ENCODE measurements around the gene FZD7. TPM values are rescaled to one million over a fixed set of nuclear protein-coding genes. Genes with fewer than 3 reads are reported as not detected.

FZD7 gene
- total and polyA plus RNA-seq, 2 donors (not counting 1 experiment from before 2014, with no cell fraction given): 0.67 to 2.1 TPM

DNA sequence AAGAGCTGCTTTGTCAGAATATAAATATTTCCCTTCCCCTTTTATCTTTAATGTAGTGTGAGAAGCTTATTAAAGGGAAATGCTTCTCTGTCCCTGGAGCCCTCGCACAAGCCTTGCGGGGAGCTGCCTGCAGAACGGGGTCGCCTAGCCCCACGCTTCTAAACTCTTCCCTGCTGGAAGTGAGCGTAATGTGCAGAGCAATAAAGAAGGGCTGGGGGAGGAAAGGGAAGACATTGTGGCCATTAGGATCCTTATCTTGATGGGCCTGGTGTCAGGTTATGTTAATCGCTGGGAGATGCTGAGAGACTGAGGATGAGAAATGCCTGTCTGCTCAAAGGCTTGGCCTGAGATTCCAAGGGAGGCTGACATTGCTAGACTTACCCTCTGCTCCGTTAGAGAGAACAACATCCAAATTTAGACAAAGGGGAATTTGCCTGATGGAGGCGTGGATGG lies 18.9 kb upstream of the FZD7 start:
- no peaks in the 10 kb centered on the region for H4K20me1 ChIP-seq (ENCODE audit: control insufficient read depth, insufficient read depth, low read length, poor library complexity, severe bottlenecking)
- H3K4me2 ChIP-seq (replicated peaks; ENCODE audit: low read depth, low read length, poor library complexity, severe bottlenecking): no peak overlapping the region
- CTCF ChIA-PET: no interaction called here
- no peak for DNase-seq
- H2AFZ ChIP-seq (ENCODE audit: insufficient read depth, low read depth, low read length, poor library complexity, severe bottlenecking): no peak overlapping the region
- 87% methylated on average over 7 of the region's 9 CpGs for WGBS (ENCODE audit: insufficient coverage)
- ATAC-seq (ENCODE audit: low read depth): no peak
- no peaks in the 10 kb centered on the region for H3K4me1 ChIP-seq (ENCODE audit: control insufficient read depth in 2 of 2, insufficient read depth in 2 of 2, low read length in 2 of 2)
- no peaks in the 10 kb centered on the region for H3K9me3 Mint-ChIP-seq (ENCODE audit: insufficient read depth)
- POLR2A ChIA-PET: no interaction called here
- no peaks in the 10 kb centered on the region for H3K9me3 ChIP-seq (ENCODE audit: control extremely low read depth in 1 of 3, control insufficient read depth in 2 of 3, insufficient read depth in 1 of 3, low read length in 2 of 3)
- no peak for TF ChIP-seq EZH2 (IDR thresholded peaks at IDR 0.05; ENCODE audit: borderline replicate concordance, insufficient read depth, low read depth, low read length, poor library complexity, severe bottlenecking)
- TF ChIP-seq, protein P1, sequence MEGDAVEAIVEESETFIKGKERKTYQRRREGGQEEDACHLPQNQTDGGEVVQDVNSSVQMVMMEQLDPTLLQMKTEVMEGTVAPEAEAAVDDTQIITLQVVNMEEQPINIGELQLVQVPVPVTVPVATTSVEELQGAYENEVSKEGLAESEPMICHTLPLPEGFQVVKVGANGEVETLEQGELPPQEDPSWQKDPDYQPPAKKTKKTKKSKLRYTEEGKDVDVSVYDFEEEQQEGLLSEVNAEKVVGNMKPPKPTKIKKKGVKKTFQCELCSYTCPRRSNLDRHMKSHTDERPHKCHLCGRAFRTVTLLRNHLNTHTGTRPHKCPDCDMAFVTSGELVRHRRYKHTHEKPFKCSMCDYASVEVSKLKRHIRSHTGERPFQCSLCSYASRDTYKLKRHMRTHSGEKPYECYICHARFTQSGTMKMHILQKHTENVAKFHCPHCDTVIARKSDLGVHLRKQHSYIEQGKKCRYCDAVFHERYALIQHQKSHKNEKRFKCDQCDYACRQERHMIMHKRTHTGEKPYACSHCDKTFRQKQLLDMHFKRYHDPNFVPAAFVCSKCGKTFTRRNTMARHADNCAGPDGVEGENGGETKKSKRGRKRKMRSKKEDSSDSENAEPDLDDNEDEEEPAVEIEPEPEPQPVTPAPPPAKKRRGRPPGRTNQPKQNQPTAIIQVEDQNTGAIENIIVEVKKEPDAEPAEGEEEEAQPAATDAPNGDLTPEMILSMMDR (IDR thresholded peaks at IDR 0.05): no peak
- intact Hi-C loops (cut with micrococcal nuclease): no loop called here
- no peak overlapping the region for H3K27ac ChIP-seq (ENCODE audit: low read length in 2 of 2)
- no peaks in the 10 kb centered on the region for H3K36me3 ChIP-seq (replicated peaks in 1 of 2; ENCODE audit: control extremely low read depth in 1 of 2, control insufficient read depth in 1 of 2, extremely low read depth in 1 of 2, insufficient read depth in 2 of 2, low read length in 1 of 2)
- H3K4me3 Mint-ChIP-seq: no peak overlapping the region
- H3K27me3 Mint-ChIP-seq: peaks cover 39% of the 10 kb centered on the region
- peaks cover 0 to 8% (median 2%) of the 10 kb centered on the region in 4 experiments for H3K27me3 ChIP-seq (replicated peaks in 1 of 4; ENCODE audit: control extremely low read depth in 1 of 4, control insufficient read depth in 3 of 4, insufficient read depth in 4 of 4, low read length in 3 of 4)
- H3K79me2 ChIP-seq (ENCODE audit: control insufficient read depth, insufficient read depth, low read length): no peaks in the 10 kb centered on the region
- H3K4me1 Mint-ChIP-seq: no peaks in the 10 kb centered on the region
- H3K27ac Mint-ChIP-seq: no peak overlapping the region
- H3K4me3 ChIP-seq (ENCODE audit: control extremely low read depth in 1 of 5, extremely low read depth in 1 of 5, insufficient read depth in 1 of 5, low read depth in 2 of 5, low read length in 4 of 5): no peak overlapping the region
- no peak overlapping the region for H3K9ac ChIP-seq (ENCODE audit: low read length)

DNA sequence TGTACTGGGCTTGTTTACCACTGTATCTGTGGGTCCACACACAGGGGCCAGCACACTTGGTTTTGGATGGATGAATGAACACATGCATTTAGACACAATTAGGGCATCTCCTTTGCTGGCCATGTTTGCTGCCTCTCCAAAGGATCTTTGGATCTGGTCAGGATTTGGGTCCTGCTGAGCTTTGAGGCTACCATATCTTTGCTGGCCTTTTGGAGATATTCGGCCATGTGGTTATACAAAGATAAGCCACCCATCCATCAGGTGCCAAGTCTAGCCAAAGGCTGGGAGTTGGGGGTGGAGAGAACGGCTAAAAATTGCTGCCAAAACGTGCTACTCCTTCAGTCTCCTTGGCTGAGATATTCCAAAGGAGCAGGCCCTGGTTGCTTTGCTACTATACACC lies 18.2 kb upstream of the FZD7 start:
- Mint-ChIP-seq H3K9me3 (ENCODE audit: insufficient read depth) (no peaks in the 10 kb centered on the region), H3K4me1 (no peaks in the 10 kb centered on the region), H3K27me3 (peaks cover 33% of the 10 kb centered on the region), H3K27ac (no peak overlapping the region), H3K4me3 (no peak overlapping the region)
- H3K79me2 ChIP-seq (ENCODE audit: control insufficient read depth, insufficient read depth, low read length): no peaks in the 10 kb centered on the region
- intact Hi-C loops (cut with micrococcal nuclease): no loop called here
- ChIA-PET POLR2A (no interaction called here), CTCF (no interaction called here)
- ATAC-seq (ENCODE audit: low read depth) (no peak), DNase-seq (no peak)
- H3K4me2 ChIP-seq (replicated peaks; ENCODE audit: low read depth, low read length, poor library complexity, severe bottlenecking): no peak overlapping the region
- TF ChIP-seq, protein P1 (IDR thresholded peaks at IDR 0.05): no peak
- TF ChIP-seq EZH2 (IDR thresholded peaks at IDR 0.05; ENCODE audit: borderline replicate concordance, insufficient read depth, low read depth, low read length, poor library complexity, severe bottlenecking): no peak
- H3K4me1 ChIP-seq (ENCODE audit: control insufficient read depth in 2 of 2, insufficient read depth in 2 of 2, low read length in 2 of 2): no peaks in the 10 kb centered on the region
- H3K9ac ChIP-seq (ENCODE audit: low read length): no peak overlapping the region
- no peak overlapping the region for H3K4me3 ChIP-seq (ENCODE audit: control extremely low read depth in 1 of 5, extremely low read depth in 1 of 5, insufficient read depth in 1 of 5, low read depth in 2 of 5, low read length in 4 of 5)
- H3K9me3 ChIP-seq (ENCODE audit: control extremely low read depth in 1 of 3, control insufficient read depth in 2 of 3, insufficient read depth in 1 of 3, low read length in 2 of 3): no peaks in the 10 kb centered on the region
- H3K27me3 ChIP-seq (replicated peaks in 1 of 4; ENCODE audit: control extremely low read depth in 1 of 4, control insufficient read depth in 3 of 4, insufficient read depth in 4 of 4, low read length in 3 of 4): peaks cover 0 to 8% (median 2%) of the 10 kb centered on the region in 4 experiments
- no peak overlapping the region for H2AFZ ChIP-seq (ENCODE audit: insufficient read depth, low read depth, low read length, poor library complexity, severe bottlenecking)
- H3K27ac ChIP-seq (ENCODE audit: low read length in 2 of 2): no peak overlapping the region
- no CpG with 5 or more reads among the region's 3 CpGs for WGBS (ENCODE audit: insufficient coverage)
- H3K36me3 ChIP-seq (replicated peaks in 1 of 2; ENCODE audit: control extremely low read depth in 1 of 2, control insufficient read depth in 1 of 2, extremely low read depth in 1 of 2, insufficient read depth in 2 of 2, low read length in 1 of 2): no peaks in the 10 kb centered on the region
- no peaks in the 10 kb centered on the region for H4K20me1 ChIP-seq (ENCODE audit: control insufficient read depth, insufficient read depth, low read length, poor library complexity, severe bottlenecking)

Data from B cell (primary cell).